Upper lobe of left lung (tissue), 4 donors: ENCODE data around the gene ERVMER34-1.

ENCODE experiments used
- CTCF ChIP-seq, 6 experiments: fragments of 450-650 bp in 4 of 6; fragments of 200-600 bp in 2 of 6; sonication (generic) in 2 of 6; IDR thresholded peaks; one replicate each; pipeline ENCODE4 v1.5.1; 2016 to 2019; ENCODE audit warnings: antibody characterized with exemption in 6 of 6
- EP300 ChIP-seq, 4 donors: sonication (generic); formaldehyde crosslinking; IDR thresholded peaks; one replicate each; pipeline ENCODE4 v1.5.1; 2017; ENCODE audit warnings: antibody characterized with exemption in 4 of 4, control low read depth in 2 of 4
- POLR2A ChIP-seq, 4 donors: fragments of 450-650 bp; IDR thresholded peaks; one replicate each; pipeline ENCODE4 v1.5.1; 2016 to 2017; ENCODE audit warnings: antibody characterized with exemption in 4 of 4, mild to moderate bottlenecking in 2 of 4
- POLR2AphosphoS5 ChIP-seq, 2 donors: sonication (generic); formaldehyde crosslinking; IDR thresholded peaks; one replicate each; pipeline ENCODE4 v1.5.1; 2017; ENCODE audit warnings: antibody characterized with exemption in 2 of 2

GRCh38 chr4:52752936-52753335 is 1.7 kb upstream of the ERVMER34-1 start:
- no peak for TF ChIP-seq CTCF (IDR thresholded peaks at IDR 0.05)
- TF ChIP-seq POLR2A (IDR thresholded peaks at IDR 0.05) = no peak
- TF ChIP-seq EP300 (IDR thresholded peaks at IDR 0.05) = no peak
- TF ChIP-seq POLR2AphosphoS5 (IDR thresholded peaks at IDR 0.05) = no peak
